Stimulated activated CD8-positive, alpha-beta memory T cell treated with anti-CD3 and anti-CD28 coated beads, Interleukin-4, amount 100 ng/mL, for 48 hours (primary cell): ENCODE data around the gene EIF2S1.
"Not testable (repeated sequence)": the region's sequence is repeated elsewhere in the genome, so short reads cannot be mapped to it uniquely, and the experiment has no call there.

Source experiments
- DNase-seq: peaks from one replicate; pipeline ENCODE4 v3.0.0-alpha.2; 2020

EIF2S1 gene

GRCh38 chr14:67359775-67360469, at the start of gene EIF2S1, which contains the start of gene ATP6V1D:
Gene EIF2S1 (plus strand): TSS chr14:67360328. CDS start chr14:67364768, 4,440 bp downstream.
Gene ATP6V1D (minus strand): TSS chr14:67359804. CDS start chr14:67359698, 106 bp downstream.
- DNase-seq = peak; percentile 99

DNA sequence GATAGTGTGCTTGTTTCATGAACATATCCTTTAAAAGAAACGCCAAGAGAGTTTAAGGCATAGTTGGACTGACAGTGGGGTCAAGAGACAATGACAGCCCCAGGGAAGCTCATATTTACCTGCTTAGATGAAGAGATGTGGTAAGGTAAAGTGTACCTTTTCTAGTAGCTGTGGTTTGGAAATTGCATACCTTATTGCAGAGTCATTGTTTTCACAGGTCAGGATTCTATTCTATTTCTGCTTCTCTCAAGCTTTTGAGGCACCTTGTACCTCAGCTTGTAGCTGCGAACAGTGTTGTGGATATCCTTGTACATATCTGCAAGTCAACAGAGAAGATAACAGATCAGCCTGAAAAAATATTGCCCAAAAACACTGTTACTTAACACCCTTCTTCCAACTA, 48.3 kb upstream of the EIF2S1 start:
- DNase-seq = no peak

DNA sequence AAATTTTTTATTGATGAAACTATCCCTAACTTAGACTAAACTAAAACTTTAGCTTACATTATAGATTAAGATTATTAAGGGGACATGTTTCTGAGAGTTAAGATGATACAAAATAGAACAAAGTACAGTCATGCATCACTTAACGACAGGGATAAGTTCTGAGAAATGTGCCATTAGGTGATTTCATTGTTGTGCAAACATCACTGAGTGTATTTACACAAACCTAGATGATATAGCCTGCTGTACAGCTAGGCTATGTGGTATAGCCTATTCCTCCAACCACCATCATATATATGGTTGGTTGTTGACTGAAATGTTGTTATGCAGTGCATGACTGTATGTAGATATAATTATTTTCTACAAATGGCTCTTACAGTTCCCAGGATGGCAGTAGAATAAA, 47.0 kb upstream of the EIF2S1 start:
- no peak for DNase-seq

DNA sequence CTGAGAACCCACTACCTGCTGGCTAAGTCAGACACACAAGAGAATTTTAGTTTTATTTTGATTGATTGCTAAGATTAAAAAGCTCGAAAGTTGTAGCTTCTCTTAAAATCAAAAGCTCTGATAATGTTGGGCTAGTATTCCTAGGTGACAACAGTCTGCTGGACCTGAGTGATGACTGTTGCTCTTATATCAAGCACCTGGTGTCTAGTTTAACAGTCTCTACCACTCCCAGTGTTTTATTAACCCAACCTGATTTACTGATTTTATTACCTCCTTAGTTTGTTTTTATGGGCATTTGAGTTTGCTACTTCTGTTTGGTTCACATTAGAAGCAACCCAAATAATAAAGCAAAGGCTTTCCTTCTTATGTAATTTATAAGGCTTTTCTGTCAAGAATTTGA, 42.3 kb upstream of the EIF2S1 start:
- DNase-seq = no peak

DNA sequence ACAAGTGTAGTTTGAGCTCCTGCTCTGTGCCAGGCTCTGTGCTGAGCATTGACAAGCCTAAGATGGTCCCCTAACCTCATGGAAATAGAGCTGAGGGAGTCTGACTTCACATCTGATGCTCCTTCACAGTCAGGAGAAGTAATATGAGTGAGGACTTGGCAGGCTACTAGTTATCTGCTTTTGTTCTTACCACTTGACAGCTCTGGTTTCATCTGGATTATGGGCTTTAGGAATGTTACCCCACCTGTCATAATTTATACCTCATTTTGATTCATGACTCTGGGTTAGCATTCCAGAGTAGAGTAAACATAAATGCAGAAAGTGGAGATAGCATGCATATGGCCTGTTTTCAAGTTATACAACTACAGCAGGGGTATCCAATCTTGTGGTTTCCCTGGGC, 41.0 kb upstream of the EIF2S1 start:
- DNase-seq = no peak

GRCh38 chr14:67329666-67330065, 30.5 kb upstream of the EIF2S1 start:
- not testable (repeated sequence) for DNase-seq

GRCh38 chr14:67331368-67332125, 28.6 kb upstream of the EIF2S1 start:
- no peak for DNase-seq

GRCh38 chr14:67332468-67332867, 27.7 kb upstream of the EIF2S1 start:
- DNase-seq = no peak

DNA sequence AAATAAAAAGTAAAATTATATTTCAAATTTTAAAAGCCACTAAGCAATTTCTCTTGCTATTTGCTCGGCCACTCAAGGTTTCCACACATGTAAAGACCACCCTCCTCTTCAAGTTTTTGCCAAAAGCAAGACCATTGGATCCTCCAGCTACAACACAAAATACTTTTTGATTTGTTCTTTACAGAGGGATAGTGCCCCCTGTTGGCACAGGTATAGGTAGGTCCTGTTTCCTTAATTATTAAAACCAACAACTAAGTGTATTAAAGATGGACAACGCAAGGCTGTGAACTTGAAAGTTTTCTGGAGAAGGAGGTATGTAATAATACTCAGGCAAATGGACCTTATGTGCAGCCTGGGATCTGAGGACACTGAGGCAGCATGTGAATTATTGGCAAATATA, 24.3 kb upstream of the EIF2S1 start:
- DNase-seq = no peak

DNA sequence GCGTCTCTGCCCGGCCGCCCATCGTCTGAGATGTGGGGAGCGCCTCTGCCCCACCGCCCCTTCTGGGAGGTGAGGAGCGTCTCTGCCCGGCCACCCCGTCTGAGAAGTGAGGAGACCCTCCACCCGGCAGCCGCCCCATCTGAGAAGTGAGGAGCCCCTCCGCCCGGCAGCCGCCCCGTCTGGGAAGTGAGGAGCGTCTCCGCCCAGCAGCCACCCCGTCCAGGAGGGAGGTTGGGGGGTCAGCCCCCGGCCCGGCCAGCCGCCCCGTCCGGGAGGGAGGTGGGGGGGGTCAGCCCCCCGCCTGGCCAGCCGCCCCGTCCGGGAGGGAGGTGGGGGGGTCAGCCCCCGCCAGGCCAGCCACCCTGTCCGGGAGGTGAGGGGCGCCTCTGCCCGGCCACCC, 18.9 kb upstream of the EIF2S1 start:
- DNase-seq = not testable (repeated sequence)

DNA sequence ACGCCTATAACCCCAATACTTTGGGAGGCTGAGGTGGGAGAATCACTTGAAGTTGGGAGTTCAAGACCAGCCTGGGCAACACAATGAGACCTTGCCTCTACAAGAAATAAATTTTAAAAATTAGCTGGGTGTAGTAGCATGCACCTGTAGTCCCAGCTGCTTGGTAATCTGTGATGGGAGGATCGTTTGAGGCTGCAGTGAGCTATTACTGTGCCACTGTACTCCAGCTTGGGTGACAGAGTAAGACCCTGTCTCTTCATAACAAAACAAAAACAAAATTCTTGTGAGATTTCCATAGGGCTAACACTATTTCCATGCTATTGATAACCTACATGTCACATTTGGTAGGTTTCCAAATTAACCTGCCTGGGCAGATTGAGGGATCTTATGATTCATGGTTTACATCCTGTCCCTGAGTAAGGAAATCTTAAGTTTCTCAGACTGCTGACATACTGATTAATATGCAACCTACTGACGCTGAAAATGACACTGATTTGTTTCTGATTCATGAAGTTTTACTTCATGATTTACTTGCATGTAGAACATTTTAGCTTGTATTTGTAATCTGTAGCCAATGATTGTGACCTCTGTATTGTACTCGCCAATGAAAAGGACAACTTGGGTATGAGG, 16.4 kb upstream of the EIF2S1 start:
- no peak for DNase-seq

DNA sequence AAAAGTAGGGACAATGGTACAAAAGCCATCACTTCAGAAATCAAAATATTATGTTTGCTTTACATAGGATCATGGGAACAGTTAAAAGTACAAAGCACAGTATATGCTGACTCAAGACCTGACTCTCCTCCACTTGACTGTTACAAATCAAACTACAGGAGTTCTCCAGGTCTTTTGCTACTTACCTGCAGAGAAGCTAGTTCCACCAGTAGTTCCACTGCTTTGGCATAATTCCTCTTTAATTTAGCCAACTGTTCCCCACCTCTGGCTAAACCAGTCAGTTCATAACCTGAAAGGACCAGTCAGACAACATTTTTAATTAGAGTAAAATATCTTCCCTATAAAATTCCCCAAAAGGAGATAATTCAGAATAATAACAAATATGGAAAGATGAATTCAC, 14.5 kb upstream of the EIF2S1 start:
- no peak for DNase-seq

- no peak for DNase-seq
These were observed 8.1 kb upstream of the EIF2S1 start for GRCh38 chr14:67352055-67352454.

DNA sequence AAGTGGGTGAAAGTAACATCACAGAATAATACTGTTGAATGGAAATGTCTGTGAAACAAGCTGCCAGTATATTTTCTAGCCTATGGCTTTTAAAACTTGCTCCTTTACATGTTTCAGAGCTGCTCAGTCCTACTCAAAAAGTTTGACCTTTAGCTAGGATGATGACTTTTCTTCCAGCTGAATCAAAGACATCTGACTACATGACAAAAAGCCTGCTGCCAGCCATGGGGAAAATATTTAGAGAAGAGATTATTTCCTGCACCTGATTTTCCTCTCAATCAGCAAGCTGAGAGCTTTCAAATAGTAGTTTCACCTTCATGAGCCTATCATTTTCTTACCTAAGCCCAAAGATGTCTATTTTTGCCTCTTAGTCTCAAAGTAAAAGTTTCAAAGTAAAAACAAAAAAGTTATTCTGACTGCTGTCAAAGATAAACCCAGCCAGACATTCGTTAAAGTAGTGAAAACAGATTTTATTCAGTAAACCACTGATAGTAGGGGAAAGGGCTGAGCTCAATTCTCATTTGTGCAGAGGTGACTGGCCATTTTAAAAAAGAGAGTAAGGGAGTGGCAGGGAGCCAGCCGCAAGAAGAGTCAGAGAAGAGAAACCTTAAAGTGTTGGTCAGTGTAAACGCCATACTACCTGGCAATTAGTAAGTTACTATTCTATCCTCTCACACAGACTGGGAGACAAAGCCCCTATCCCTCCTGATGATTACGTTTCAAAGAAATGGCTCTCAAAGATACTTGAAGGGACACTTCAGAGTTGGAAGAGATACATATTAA, 2.8 kb upstream of the EIF2S1 start:
- no peak for DNase-seq

- no peak for DNase-seq
These were observed 2.2 kb upstream of the EIF2S1 start for GRCh38 chr14:67357969-67358354.

DNA sequence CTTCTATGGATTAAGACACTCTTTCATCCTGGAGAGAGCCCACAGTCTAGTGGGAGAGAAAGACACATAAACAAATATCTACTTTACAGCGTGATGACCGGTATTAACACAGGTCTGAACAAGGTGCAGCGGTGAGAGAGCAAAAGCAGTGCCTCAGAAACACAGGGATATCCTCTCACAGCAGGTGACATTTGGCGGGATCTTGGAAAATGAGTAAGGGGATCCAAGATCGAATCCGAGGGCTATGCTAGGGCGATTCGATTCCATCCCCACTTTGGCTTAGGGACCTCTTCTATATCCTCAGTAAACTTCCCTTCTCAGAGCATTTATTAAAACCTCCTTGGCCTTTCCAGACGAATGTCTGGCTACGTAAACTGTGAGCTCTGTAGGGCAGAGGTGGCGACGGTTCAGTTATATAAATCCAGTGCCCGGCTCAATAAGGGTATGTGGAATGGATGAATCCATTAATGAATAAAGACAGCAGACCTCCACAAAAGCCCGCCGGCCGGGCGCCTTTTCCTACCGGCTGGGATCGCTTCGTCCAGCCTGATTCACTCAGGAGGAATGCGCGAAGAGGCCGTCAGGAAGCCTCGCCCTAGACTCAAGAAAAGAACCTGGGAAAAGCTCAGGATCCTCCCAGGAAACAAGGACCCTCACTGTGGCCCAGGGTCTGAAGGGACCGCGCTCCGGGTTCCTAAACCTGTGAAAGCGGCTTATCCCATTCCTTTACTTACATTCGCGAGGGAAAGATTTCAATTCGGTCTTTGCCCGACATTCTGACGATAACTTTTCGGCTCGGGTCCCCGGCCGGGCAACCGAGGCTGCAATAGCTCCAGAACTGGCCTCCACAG, 979 bp upstream of the EIF2S1 start:
- peak; percentile 27 for DNase-seq

DNA sequence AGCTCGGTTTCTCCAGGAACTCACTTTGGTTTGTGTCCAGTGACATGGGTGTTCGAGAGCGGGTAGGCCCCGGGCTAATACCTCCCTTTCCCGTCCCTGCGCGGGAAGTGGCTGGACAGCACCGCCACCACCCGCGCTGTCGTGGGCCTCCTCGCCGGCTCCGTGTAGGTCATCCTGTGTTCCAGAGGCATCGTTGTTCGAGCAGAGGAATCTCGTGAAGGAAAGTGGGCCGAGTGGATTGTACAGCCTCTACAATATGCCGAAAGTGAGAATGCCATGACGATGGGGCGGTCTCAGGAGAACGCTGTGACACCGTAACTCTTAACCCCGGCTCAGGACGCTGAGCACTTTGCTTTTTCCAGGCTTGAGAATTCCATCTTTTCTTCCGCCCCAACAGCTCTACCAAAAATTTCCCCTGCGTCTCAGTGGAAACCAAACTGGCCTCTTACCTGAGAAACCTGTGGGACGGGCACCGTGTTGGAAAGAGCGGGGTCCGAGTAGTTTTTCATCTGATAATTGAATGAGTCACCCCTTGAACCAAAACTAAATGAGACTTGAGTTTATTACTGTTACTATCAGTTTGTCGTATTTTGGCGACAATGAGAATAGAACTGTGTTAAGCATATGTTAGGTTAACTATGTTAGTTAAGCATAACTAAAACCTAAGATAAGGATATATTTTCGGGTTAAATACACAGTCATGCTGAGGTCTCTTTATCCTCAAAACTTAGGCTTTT, 510 bp downstream of the EIF2S1 start:
- no peak for DNase-seq

GRCh38 chr14:67365476-67365875, 5.3 kb downstream of the EIF2S1 start:
- no peak for DNase-seq

DNA sequence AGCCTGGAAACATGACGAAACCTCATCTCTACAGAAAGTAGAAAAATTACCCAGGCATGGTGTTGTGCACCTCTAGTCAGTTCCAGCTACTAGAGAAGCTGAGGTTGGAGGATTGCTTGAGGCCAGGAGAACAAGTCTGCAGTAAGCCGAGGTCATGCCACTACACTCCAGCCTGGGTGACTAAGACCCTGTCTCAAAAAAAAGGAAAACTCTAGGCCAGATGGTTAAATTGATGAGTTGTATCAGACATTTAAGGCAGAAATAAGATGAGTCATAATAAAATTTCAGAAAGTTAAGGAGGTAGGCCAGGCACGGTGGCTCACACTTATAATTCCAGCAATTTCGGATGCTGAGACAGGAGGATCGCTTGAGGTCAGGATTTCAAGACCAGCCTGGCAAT, 10.7 kb downstream of the EIF2S1 start:
- no peak for DNase-seq

DNA sequence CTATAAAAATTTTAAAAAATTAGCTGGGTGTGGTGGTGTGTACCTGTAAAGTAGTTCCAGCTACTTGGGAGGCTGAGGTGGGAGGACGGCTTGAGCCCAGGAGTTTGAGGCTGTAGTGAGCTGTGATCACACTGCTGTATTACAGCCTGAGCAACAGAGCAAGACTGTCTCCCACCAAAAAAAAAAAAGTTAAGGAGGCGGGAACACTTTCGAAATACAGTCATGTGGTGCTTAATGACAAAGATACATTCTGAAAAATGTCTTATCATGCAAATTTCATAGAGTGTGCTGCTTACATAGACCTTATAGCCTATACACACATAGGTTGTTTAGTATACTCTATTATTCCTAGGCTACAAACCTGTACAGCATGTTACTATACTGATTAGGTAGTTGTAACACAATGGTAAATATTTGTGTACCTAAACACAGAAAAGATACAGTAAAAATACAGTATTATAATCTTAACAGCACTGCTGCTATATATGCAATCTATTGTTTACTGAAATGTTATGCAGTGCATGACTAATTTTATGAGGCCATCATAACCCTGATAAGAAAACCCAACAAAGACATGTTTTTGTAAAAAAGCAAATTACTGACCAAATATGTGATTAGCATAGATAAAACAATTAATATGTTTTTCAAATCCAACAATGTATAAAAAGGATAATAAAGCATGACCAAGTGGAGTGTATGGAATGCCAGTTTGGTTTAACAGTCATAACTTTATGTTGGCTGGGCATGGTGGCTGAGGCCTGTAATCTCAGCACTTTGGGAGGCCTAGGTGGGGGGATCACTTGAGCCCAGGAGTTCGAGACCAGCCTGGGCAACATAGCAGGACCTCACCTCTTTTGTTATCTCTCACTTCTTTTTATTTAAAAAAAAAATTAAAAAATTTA, 11.4 kb downstream of the EIF2S1 start:
- no peak for DNase-seq
